ENCODE results near the gene NDUFA11. TPM values are rescaled to one million over a fixed set of nuclear protein-coding genes. Genes with fewer than 3 reads are reported as not detected.

The NDUFA11 gene
- total RNA-seq, 2 donors from 2014 or later, result 242 to 269 TPM

GRCh38 chr19:5864725-5865486 lies 38.7 kb downstream of the NDUFA11 start:
- H3K9ac ChIP-seq (ENCODE audit: extremely low read depth, low read length, poor library complexity, severe bottlenecking), result no peak overlapping the region
- peak overlapping the region; percentile 35 for H3K27ac Mint-ChIP-seq

GRCh38 chr19:5864013-5864720 lies 39.4 kb downstream of the NDUFA11 start:
- Mint-ChIP-seq H3K36me3 (ENCODE audit: low read depth) (no peaks in the 10 kb centered on the region), H3K4me3 (no peak overlapping the region), H3K4me1 (no peaks in the 10 kb centered on the region), H3K9me3 (no peaks in the 10 kb centered on the region), H3K27ac (no peak overlapping the region), H3K27me3 (ENCODE audit: insufficient read depth) (peaks cover 12% of the 10 kb centered on the region)
- Histone ChIP-seq H3K9ac (ENCODE audit: extremely low read depth, low read length, poor library complexity, severe bottlenecking) (no peak overlapping the region), H3K4me1 (ENCODE audit: control insufficient read depth, insufficient read depth, low read length) (no peaks in the 10 kb centered on the region), H3K9me3 (ENCODE audit: control insufficient read depth, low read length) (no peaks in the 10 kb centered on the region), H3K27me3 (ENCODE audit: control insufficient read depth, insufficient read depth, low read length, poor library complexity, severe bottlenecking) (no peaks in the 10 kb centered on the region), H3K36me3 (ENCODE audit: control insufficient read depth, insufficient read depth, low read length) (no peaks in the 10 kb centered on the region), H3K27ac (ENCODE audit: low read depth, low read length) (no peak overlapping the region), H3K4me3 (ENCODE audit: low read length) (no peak overlapping the region)
- 90 to 91% methylated on average over 5 to 9 of the region's 9 CpGs for WGBS, 2 experiments (ENCODE audit: insufficient coverage in 1 of 2, insufficient read length in 1 of 2)
- no peak for DNase-seq
- no peak for TF ChIP-seq CTCF (conservative IDR thresholded peaks at IDR 0.05)

More at GRCh38 chr19:5864725-5865486, 38.7 kb downstream of the NDUFA11 start:
- Histone ChIP-seq H3K27me3 (ENCODE audit: control insufficient read depth, insufficient read depth, low read length, poor library complexity, severe bottlenecking) (no peaks in the 10 kb centered on the region), H3K27ac (ENCODE audit: low read depth, low read length) (no peak overlapping the region), H3K36me3 (ENCODE audit: control insufficient read depth, insufficient read depth, low read length) (no peaks in the 10 kb centered on the region), H3K4me1 (ENCODE audit: control insufficient read depth, insufficient read depth, low read length) (no peaks in the 10 kb centered on the region), H3K9me3 (ENCODE audit: control insufficient read depth, low read length) (no peaks in the 10 kb centered on the region), H3K4me3 (ENCODE audit: low read length) (no peak overlapping the region)
- H3K4me1 Mint-ChIP-seq, result no peaks in the 10 kb centered on the region
- H3K36me3 Mint-ChIP-seq (ENCODE audit: low read depth), result no peaks in the 10 kb centered on the region
- DNase-seq, result no peak
- peaks cover 12% of the 10 kb centered on the region for H3K27me3 Mint-ChIP-seq (ENCODE audit: insufficient read depth)
- no peak overlapping the region for H3K4me3 Mint-ChIP-seq
- TF ChIP-seq CTCF (conservative IDR thresholded peaks at IDR 0.05), result peak; percentile 64
- 89 to 96% methylated on average over 9 to 14 of the region's 14 CpGs for WGBS, 2 experiments (ENCODE audit: insufficient coverage in 1 of 2, insufficient read length in 1 of 2)
- no peaks in the 10 kb centered on the region for H3K9me3 Mint-ChIP-seq

GRCh38 chr19:5863030-5863665 lies 40.4 kb downstream of the NDUFA11 start:
- Mint-ChIP-seq H3K27me3 (ENCODE audit: insufficient read depth) (peaks cover 12% of the 10 kb centered on the region), H3K27ac (no peak overlapping the region), H3K36me3 (ENCODE audit: low read depth) (no peaks in the 10 kb centered on the region), H3K9me3 (no peaks in the 10 kb centered on the region), H3K4me3 (no peak overlapping the region), H3K4me1 (no peaks in the 10 kb centered on the region)
- TF ChIP-seq CTCF (conservative IDR thresholded peaks at IDR 0.05), result no peak
- H3K9ac ChIP-seq (ENCODE audit: extremely low read depth, low read length, poor library complexity, severe bottlenecking), result no peak overlapping the region
- no peaks in the 10 kb centered on the region for H3K27me3 ChIP-seq (ENCODE audit: control insufficient read depth, insufficient read depth, low read length, poor library complexity, severe bottlenecking)
- 85 to 100% methylated on average over 3 to 11 of the region's 11 CpGs for WGBS, 2 experiments (ENCODE audit: insufficient coverage in 1 of 2, insufficient read length in 1 of 2)
- H3K9me3 ChIP-seq (ENCODE audit: control insufficient read depth, low read length), result no peaks in the 10 kb centered on the region
- no peaks in the 10 kb centered on the region for H3K4me1 ChIP-seq (ENCODE audit: control insufficient read depth, insufficient read depth, low read length)
- no peak overlapping the region for H3K27ac ChIP-seq (ENCODE audit: low read depth, low read length)
- no peak for DNase-seq
- H3K36me3 ChIP-seq (ENCODE audit: control insufficient read depth, insufficient read depth, low read length), result no peaks in the 10 kb centered on the region
- no peak overlapping the region for H3K4me3 ChIP-seq (ENCODE audit: low read length)
